ENCODE measurements around the gene STAT5B. TPM values are rescaled to one million over a fixed set of nuclear protein-coding genes. Genes with fewer than 3 reads are reported as not detected.

Gene STAT5B
- total RNA-seq, 1 experiment from 2014 or later = 42.9 TPM

GRCh38 chr17:42201458-42201772 is 74.8 kb downstream of the STAT5B start:
- Histone ChIP-seq H2BK5ac (ENCODE audit: insufficient read length, low read length) (no peak overlapping the region), H2AK5ac (ENCODE audit: insufficient read length, low read length) (no peak overlapping the region), H3K4ac (ENCODE audit: low read depth, low read length) (no peak overlapping the region), H3K79me2 (ENCODE audit: insufficient read depth, low read length) (no peaks in the 10 kb centered on the region), H3K4me1 (ENCODE audit: insufficient read depth, low read length) (no peaks in the 10 kb centered on the region), H3K9ac (ENCODE audit: extremely low read depth, insufficient read length, low read length) (no peak overlapping the region), H4K8ac (replicated peaks; ENCODE audit: insufficient read length, low read depth, low read length) (no peak overlapping the region), H3K23ac (ENCODE audit: insufficient read length, low read depth, low read length) (no peak overlapping the region), H4K5ac (ENCODE audit: insufficient read length, low read depth, low read length) (no peak overlapping the region), H2AFZ (ENCODE audit: low read length) (no peak overlapping the region), H3K14ac (ENCODE audit: insufficient read depth, low read length) (no peak overlapping the region), H3K9me3 (ENCODE audit: control insufficient read depth, low read depth, low read length) (no peaks in the 10 kb centered on the region), H3K18ac (ENCODE audit: insufficient read length, low read depth, low read length) (no peak overlapping the region), H2BK15ac (ENCODE audit: low read depth, low read length) (no peak overlapping the region), H4K20me1 (ENCODE audit: control insufficient read depth, insufficient read depth, insufficient read length) (no peaks in the 10 kb centered on the region), H2BK120ac (ENCODE audit: low read depth, low read length, poor library complexity, severe bottlenecking) (no peak overlapping the region), H3K79me1 (ENCODE audit: insufficient read depth, low read depth, low read length, poor library complexity, severe bottlenecking) (no peaks in the 10 kb centered on the region), H2BK12ac (ENCODE audit: insufficient read length, low read depth, low read length) (no peak overlapping the region), H3K56ac (ENCODE audit: insufficient read length, low read depth, low read length) (no peak overlapping the region), H2BK20ac (ENCODE audit: low read depth, low read length, poor library complexity, severe bottlenecking) (no peak overlapping the region), H3K23me2 (ENCODE audit: insufficient read length, low read depth, low read length, poor library complexity, severe bottlenecking) (no peaks in the 10 kb centered on the region), H3T11ph (ENCODE audit: low read length) (no peak overlapping the region), H4K91ac (ENCODE audit: insufficient read length, low read depth, low read length) (no peak overlapping the region), H3K4me2 (ENCODE audit: insufficient read depth, insufficient read length, low read length) (no peak overlapping the region), H3K27ac (ENCODE audit: insufficient read length, low read depth, low read length) (no peak overlapping the region), H3K27me3 (ENCODE audit: insufficient read depth, low read length) (no peaks in the 10 kb centered on the region)
- peak overlapping the region in 1 of 3 experiments; percentile 5; a peak in 1 of 7 replicates for H3K27ac Mint-ChIP-seq
- no peaks in the 10 kb centered on the region for H3K27me3 Mint-ChIP-seq (ENCODE audit: low read depth)
- peaks cover 0 to 3% of the 10 kb centered on the region in 2 experiments; a peak in 2 of 4 replicates for H3K4me1 Mint-ChIP-seq
- H3K4me3 Mint-ChIP-seq = no peak overlapping the region
- TF ChIP-seq, protein P1, sequence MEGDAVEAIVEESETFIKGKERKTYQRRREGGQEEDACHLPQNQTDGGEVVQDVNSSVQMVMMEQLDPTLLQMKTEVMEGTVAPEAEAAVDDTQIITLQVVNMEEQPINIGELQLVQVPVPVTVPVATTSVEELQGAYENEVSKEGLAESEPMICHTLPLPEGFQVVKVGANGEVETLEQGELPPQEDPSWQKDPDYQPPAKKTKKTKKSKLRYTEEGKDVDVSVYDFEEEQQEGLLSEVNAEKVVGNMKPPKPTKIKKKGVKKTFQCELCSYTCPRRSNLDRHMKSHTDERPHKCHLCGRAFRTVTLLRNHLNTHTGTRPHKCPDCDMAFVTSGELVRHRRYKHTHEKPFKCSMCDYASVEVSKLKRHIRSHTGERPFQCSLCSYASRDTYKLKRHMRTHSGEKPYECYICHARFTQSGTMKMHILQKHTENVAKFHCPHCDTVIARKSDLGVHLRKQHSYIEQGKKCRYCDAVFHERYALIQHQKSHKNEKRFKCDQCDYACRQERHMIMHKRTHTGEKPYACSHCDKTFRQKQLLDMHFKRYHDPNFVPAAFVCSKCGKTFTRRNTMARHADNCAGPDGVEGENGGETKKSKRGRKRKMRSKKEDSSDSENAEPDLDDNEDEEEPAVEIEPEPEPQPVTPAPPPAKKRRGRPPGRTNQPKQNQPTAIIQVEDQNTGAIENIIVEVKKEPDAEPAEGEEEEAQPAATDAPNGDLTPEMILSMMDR (conservative IDR thresholded peaks at IDR 0.05) = no peak
- no CpG with 5 or more reads among the region's 10 CpGs for WGBS (ENCODE audit: extremely low coverage, insufficient read length, low lambda C conversion rate)
- peaks cover 7 to 42% (median 39%) of the 10 kb centered on the region in 3 experiments; a peak in 6 of 7 replicates for H3K36me3 Mint-ChIP-seq (ENCODE audit: insufficient read depth in 1 of 3, low read depth in 3 of 3)
- DNase-seq = no peak
- no peaks in the 10 kb centered on the region for H3K9me3 Mint-ChIP-seq

Measured in H9 (cell line).